ENCODE results near the gene CRACDL. TPM values are rescaled to one million over a fixed set of nuclear protein-coding genes. Genes with fewer than 3 reads are reported as not detected.
A peak's percentile ranks its signal among the peaks of the same experiment; 100 is the strongest.

CRACDL gene
- total RNA-seq, 2 donors from 2014 or later = 0.19 to 0.79 TPM

DNA sequence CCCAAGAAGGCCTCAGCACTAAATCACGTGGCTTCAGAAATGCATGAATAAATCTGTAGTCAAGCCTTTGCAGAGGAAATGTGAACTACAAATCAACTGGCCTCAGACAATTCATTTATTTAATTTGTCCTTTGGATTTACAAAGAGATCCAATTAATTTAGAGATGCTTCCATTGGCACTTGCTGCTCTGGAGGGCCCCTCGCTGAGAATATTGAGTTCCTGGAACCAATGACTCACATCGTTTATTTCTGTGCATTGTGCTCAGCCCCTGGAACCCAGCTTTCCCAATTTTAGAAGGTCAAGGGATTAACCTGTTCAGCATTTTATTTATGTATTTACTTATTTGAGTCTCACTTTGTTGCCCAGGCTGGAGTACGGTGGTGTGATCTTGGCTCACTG, 157.9 kb downstream of the CRACDL start:
- peaks cover 5 to 12% of the 10 kb centered on the region in 2 donors for H3K36me3 Mint-ChIP-seq (ENCODE audit: insufficient read depth in 2 of 2)
- no peaks in the 10 kb centered on the region for H3K27me3 Mint-ChIP-seq (ENCODE audit: low read depth)
- DNase-seq (no peak), ATAC-seq (replicated peaks in 1 of 2) (no peak)
- no peak overlapping the region for H3K4me3 Mint-ChIP-seq
- peaks cover 17% of the 10 kb centered on the region for H3K4me1 Mint-ChIP-seq (ENCODE audit: low read depth)
- no peak overlapping the region for H3K27ac Mint-ChIP-seq
- H3K9me3 Mint-ChIP-seq = peaks cover 2 to 8% of the 10 kb centered on the region in 2 donors

DNA sequence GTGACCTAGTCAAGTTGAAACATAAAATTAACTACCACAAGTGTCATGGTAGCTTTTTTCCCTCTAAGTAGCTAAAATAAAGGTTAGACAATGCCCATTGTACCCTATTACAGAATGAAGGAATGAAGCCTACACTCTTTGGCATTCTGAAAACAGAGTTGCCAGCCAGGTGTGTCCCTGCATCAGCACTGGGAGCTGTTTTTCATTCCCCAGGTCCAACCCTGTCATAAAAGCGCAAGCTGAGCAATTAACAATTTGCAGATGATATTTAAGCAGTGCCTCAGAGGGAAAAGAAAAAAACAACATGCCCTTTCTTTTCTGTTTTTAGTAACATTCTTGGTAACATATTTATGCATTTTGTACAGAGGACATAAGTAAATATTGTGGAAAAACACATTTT, 158.3 kb downstream of the CRACDL start:
- ATAC-seq (replicated peaks in 1 of 2) = no peak
- Mint-ChIP-seq H3K36me3 (ENCODE audit: insufficient read depth in 2 of 2) (peaks cover 5 to 12% of the 10 kb centered on the region in 2 donors), H3K4me3 (no peak overlapping the region), H3K27ac (no peak overlapping the region), H3K4me1 (ENCODE audit: low read depth) (peaks cover 21% of the 10 kb centered on the region), H3K9me3 (peaks cover 2 to 8% of the 10 kb centered on the region in 2 donors), H3K27me3 (ENCODE audit: low read depth) (no peaks in the 10 kb centered on the region)
- DNase-seq = no peak

DNA sequence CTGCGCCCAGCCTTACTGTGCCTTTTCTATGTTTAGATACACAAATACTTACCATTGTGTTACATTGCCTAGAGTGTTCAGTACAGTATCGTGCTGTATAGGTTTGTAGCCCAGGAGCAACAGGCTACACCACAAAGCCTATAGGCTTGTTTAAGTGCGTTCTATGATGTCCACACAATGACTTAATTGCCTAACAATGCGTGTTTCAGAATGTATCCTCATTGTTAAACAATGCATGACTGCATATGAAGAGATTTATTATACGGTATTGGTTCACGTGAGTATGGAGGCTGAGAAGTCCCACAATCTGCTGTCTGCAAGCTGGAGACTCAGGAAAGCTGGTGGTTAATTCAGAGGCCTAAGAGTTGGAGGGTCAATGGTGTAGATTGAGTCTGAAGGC, 158.9 kb downstream of the CRACDL start:
- Mint-ChIP-seq H3K27me3 (ENCODE audit: low read depth) (no peaks in the 10 kb centered on the region), H3K9me3 (peaks cover under 1 to 4% of the 10 kb centered on the region in 2 donors), H3K4me1 (ENCODE audit: low read depth) (peaks cover 27% of the 10 kb centered on the region), H3K27ac (no peak overlapping the region), H3K36me3 (ENCODE audit: insufficient read depth in 2 of 2) (peaks cover 2 to 8% of the 10 kb centered on the region in 2 donors), H3K4me3 (no peak overlapping the region)
- DNase-seq (no peak), ATAC-seq (replicated peaks in 1 of 2) (no peak)

DNA sequence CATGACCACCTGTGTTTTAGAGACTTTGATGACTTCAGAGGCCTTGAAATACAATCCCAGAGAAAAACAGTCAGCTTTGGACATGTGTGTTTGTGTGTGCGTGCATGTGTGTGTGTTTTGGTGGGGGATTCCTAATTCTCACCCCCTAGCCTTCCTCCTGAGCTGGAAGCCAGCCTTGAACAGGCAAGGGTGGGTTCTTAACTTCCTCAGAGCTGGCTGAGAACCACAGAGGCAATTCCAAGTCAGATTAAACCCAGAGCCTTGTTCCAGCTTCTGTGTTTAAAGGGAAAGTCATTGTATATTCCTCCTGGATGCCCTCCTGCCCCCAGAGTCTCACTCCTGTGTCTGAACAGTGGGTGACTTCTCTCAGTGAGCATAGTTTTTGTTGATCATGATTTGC, 159.9 kb downstream of the CRACDL start:
- DNase-seq = no peak

DNA sequence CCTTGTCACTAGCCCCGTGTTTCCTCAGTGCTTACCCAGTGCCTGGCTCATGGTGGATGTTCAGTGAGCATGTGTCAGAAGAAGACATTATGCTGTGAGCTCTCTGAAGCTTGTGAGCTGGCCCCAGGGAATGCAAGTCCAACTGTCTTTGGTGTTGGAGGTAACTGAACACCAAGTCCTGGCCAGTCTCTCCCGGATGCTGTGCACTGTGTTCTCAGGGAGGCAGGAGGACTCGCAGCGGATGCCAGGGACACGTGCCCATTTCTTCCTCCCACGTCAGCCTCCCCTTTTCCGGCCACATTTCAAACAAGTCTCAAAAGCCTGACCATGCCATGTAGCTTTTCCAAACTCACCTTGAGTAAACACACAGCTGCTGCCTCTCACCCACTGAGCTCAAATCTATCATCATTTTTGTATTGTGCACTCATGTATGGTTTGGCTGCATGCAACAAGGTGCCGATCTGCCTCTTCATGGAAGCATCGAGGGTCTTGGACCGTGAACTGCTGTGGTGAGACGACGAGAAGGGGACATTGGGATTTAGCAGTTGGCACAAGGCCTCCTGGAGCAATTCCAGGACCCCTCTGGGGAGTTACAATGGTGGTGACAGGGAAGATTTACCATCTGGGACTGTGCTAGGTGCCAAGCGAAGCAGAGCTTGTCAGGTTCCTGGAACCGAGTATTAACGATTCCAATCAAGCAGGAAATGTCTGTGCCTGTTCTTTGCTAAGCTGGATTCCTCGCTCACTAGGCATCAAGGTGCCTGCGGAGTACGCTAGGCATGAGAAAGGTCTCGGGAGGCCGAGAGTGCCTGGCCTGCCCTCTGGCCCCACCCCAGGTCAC, 160.7 kb downstream of the CRACDL start:
- no peak overlapping the region for H3K4me3 Mint-ChIP-seq
- no peak overlapping the region for H3K27ac Mint-ChIP-seq
- peaks cover 1 to 6% of the 10 kb centered on the region in 2 donors for H3K36me3 Mint-ChIP-seq (ENCODE audit: insufficient read depth in 2 of 2)
- H3K9me3 Mint-ChIP-seq = no peaks in the 10 kb centered on the region
- H3K4me1 Mint-ChIP-seq (ENCODE audit: low read depth) = peaks cover 44% of the 10 kb centered on the region
- ATAC-seq (replicated peaks in 1 of 2) (no peak), DNase-seq (no peak)
- H3K27me3 Mint-ChIP-seq (ENCODE audit: low read depth) = no peaks in the 10 kb centered on the region

More for the DNA sequence above, 159.9 kb downstream of the CRACDL start:
- no peak overlapping the region for H3K4me3 Mint-ChIP-seq
- no peak overlapping the region for H3K27ac Mint-ChIP-seq
- H3K27me3 Mint-ChIP-seq (ENCODE audit: low read depth) = no peaks in the 10 kb centered on the region
- no peaks in the 10 kb centered on the region for H3K9me3 Mint-ChIP-seq
- peaks cover 37% of the 10 kb centered on the region for H3K4me1 Mint-ChIP-seq (ENCODE audit: low read depth)
- no peak for ATAC-seq (replicated peaks in 1 of 2)
- peaks cover under 1 to 4% of the 10 kb centered on the region in 2 donors for H3K36me3 Mint-ChIP-seq (ENCODE audit: insufficient read depth in 2 of 2)

DNA sequence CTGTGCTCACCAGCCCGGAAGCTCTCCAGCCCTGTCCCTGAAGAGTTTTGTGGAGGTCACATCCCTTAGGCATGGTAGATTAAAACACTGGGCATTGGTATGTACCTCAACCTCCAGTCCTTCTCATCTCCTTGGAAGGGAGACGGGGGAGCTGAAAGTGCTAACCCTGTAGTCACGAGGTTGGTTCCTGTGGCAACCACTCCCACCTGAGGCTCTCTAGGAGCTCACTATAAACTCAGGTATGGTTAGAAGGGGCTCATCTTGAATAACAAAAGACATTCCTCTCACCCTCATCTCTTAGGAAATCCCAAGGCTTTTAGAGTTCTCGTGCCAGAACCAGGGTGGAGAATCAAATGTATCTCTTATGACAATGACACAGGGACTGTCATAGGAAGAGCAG, 162.1 kb downstream of the CRACDL start:
- DNase-seq (no peak), ATAC-seq (replicated peaks in 1 of 2) (no peak)
- Mint-ChIP-seq H3K36me3 (ENCODE audit: insufficient read depth in 2 of 2) (peaks cover 1 to 6% of the 10 kb centered on the region in 2 donors), H3K4me3 (no peak overlapping the region), H3K9me3 (no peaks in the 10 kb centered on the region), H3K27me3 (ENCODE audit: low read depth) (no peaks in the 10 kb centered on the region), H3K27ac (no peak overlapping the region), H3K4me1 (ENCODE audit: low read depth) (peaks cover 59% of the 10 kb centered on the region)

DNA sequence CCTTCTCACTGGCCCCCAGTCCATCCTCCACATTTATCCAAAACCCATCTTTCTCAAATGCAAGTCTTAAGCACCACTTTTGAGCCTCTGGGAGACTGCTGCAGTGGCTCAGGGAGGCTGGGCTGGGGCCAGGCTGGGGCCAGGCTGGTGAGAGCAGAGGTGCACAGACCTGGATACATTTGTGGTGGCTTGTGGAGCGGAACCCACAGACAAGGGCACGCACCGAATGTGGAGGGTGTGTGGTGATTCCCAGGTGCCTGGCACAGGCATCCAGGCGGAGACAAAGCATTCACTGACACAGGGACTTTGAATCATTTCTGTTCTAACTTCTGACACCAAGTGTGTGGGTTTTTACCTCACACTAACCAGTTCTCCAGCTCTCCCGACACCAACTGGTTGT, 162.9 kb downstream of the CRACDL start:
- Mint-ChIP-seq H3K27ac (peak overlapping the region; percentile 5), H3K4me1 (ENCODE audit: low read depth) (peaks cover 66% of the 10 kb centered on the region), H3K27me3 (ENCODE audit: low read depth) (no peaks in the 10 kb centered on the region), H3K4me3 (peak overlapping the region; percentile 83 to 95), H3K9me3 (no peaks in the 10 kb centered on the region), H3K36me3 (ENCODE audit: insufficient read depth in 2 of 2) (peaks cover 1 to 6% of the 10 kb centered on the region in 2 donors)
- no peak for ATAC-seq (replicated peaks in 1 of 2)
- DNase-seq = no peak

DNA sequence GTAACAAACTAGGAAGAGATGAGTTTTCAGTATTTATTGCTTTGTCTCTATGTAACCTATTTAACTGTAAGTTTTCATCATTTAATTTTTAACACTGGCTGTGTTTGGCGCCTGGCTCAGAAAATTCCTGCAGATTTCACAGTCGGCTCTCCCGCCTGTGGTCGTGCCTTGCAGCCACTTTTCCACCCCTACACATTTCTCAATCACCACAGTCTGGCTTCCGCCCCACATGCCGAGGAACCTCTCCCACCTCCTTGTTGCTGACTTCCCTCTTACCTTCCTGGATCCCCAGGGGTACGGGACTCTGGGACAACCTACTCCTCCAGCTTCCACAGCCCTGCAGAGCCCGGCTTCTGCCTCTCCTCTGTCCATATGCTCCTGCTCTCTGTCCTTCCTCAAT, 163.5 kb downstream of the CRACDL start:
- peak overlapping the region; percentile 83 to 95 for H3K4me3 Mint-ChIP-seq
- no peaks in the 10 kb centered on the region for H3K27me3 Mint-ChIP-seq (ENCODE audit: low read depth)
- peaks cover 1 to 6% of the 10 kb centered on the region in 2 donors for H3K36me3 Mint-ChIP-seq (ENCODE audit: insufficient read depth in 2 of 2)
- peaks cover 73% of the 10 kb centered on the region for H3K4me1 Mint-ChIP-seq (ENCODE audit: low read depth)
- H3K9me3 Mint-ChIP-seq = no peaks in the 10 kb centered on the region
- no peak for DNase-seq
- ATAC-seq (replicated peaks in 1 of 2) = no peak
- H3K27ac Mint-ChIP-seq = peak overlapping the region; percentile 87

DNA sequence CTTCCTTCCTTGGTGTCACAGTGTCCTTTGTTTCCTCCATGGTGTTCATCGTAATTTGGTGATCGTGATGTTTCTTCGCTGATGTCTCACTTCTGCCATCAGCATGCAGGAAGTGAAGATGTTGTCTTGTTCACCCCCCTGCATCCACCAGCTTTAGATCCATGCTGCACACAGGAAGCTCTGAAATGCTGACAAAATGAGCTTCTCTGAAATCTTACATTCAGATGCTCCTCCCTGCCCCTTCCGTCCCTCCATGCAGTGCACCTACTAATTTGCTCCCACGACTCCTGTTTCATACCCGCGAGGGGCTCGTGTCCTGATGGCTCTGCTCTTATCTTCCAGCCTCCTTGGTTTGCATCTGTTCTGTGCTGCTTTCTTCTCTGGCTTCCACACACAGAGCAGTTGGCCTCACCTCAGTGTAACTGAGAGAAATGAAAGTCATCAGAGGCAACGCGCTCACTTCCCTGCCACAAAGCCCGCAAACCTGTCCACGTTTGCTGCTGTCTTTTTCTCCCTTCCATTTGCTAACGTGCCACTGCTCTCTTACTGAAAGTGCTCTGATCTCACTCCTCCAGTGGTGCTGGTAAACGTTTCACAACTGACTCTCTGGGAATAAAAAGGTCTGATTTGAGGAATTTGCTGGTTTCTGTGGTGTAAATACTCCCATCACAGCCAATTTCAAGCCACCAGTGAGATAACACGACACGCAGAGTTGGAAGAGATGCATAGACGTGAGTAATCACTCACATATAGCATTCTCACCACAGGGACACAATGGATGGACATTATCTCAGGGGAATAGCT, 164.1 kb downstream of the CRACDL start:
- H3K9me3 Mint-ChIP-seq = no peaks in the 10 kb centered on the region
- H3K4me3 Mint-ChIP-seq = peak overlapping the region; percentile 83 to 95
- H3K4me1 Mint-ChIP-seq (ENCODE audit: low read depth) = peaks cover 79% of the 10 kb centered on the region
- no peaks in the 10 kb centered on the region for H3K27me3 Mint-ChIP-seq (ENCODE audit: low read depth)
- DNase-seq (peak; percentile 63 to 70), ATAC-seq (replicated peaks in 1 of 2) (peak; percentile 64 to 71)
- peak overlapping the region; percentile 87 for H3K27ac Mint-ChIP-seq
- H3K36me3 Mint-ChIP-seq (ENCODE audit: insufficient read depth in 2 of 2) = peaks cover 1 to 6% of the 10 kb centered on the region in 2 donors

DNA sequence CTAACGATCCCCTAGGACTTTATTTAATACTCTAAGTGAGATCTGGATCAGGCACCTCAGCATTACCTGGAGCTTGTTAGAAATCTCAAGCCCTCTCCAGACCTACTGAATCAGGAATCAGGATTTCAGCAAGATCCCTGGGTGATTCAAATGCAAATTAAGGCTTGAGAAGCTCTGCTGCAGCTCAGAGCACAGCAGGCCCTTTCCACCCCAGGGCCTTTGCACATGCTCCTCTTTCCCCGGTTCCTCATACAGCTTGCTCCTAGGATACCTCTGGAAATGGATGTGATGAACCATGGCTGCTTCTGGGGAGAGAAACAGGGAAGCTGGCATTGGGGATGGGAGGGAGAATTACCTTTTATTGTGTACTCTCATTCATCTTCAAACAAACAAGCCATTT, 164.8 kb downstream of the CRACDL start:
- ATAC-seq (replicated peaks in 1 of 2) (no peak), DNase-seq (no peak)
- peak overlapping the region; percentile 83 to 95 for H3K4me3 Mint-ChIP-seq
- H3K36me3 Mint-ChIP-seq (ENCODE audit: insufficient read depth in 2 of 2) = peaks cover 1 to 6% of the 10 kb centered on the region in 2 donors
- peak overlapping the region; percentile 87 for H3K27ac Mint-ChIP-seq
- H3K9me3 Mint-ChIP-seq = no peaks in the 10 kb centered on the region
- no peaks in the 10 kb centered on the region for H3K27me3 Mint-ChIP-seq (ENCODE audit: low read depth)
- peaks cover 85% of the 10 kb centered on the region for H3K4me1 Mint-ChIP-seq (ENCODE audit: low read depth)

DNA sequence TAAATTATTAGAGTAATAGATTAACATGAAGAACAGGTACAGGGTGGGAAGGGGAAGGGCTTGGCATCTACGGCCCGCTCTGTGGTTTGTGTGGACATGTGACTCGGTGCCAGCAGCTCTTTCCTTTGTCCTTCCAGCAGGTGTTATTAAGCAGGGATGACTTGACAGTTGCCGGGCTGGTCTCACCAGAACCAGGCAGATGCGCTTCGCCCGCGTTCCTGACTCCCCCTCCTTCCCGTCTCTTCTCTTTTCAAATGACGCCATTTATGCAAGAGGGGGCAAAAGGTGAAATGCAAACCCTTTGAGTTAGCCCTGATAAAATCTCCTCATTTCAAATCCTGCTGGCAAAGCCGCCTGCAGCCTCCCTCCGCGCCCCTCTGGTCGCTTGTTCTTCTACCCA, 166.2 kb downstream of the CRACDL start:
- Mint-ChIP-seq H3K36me3 (ENCODE audit: insufficient read depth in 2 of 2) (peaks cover 1 to 6% of the 10 kb centered on the region in 2 donors), H3K4me3 (peak overlapping the region; percentile 83 to 95), H3K27me3 (ENCODE audit: low read depth) (no peaks in the 10 kb centered on the region), H3K4me1 (ENCODE audit: low read depth) (peaks cover 88% of the 10 kb centered on the region), H3K9me3 (no peaks in the 10 kb centered on the region), H3K27ac (peak overlapping the region; percentile 81)
- ATAC-seq (replicated peaks in 1 of 2) (no peak), DNase-seq (no peak)

DNA sequence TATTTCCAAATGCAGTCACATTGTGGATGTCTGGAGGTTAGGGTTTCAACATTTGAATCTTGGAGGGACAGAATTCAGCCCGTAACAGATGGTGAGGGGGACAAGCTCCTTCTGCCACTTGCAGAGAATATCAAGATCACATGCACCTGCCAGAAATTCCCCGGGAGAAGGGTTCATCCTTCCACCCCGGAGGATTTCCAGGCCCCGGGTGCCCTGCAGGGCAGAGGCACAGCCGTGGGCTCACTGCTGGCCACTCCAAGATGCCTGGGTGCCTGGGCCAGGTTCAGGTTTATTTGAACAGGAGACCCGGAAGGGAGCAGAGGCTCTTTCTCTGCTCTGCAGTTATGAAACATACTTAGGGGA, 166.9 kb downstream of the CRACDL start:
- ATAC-seq (replicated peaks in 1 of 2) (no peak), DNase-seq (no peak)
- H3K9me3 Mint-ChIP-seq = no peaks in the 10 kb centered on the region
- peak overlapping the region; percentile 72 to 73 for H3K4me3 Mint-ChIP-seq
- peak overlapping the region; percentile 68 for H3K27ac Mint-ChIP-seq
- peaks cover 85% of the 10 kb centered on the region for H3K4me1 Mint-ChIP-seq (ENCODE audit: low read depth)
- H3K27me3 Mint-ChIP-seq (ENCODE audit: low read depth) = no peaks in the 10 kb centered on the region
- H3K36me3 Mint-ChIP-seq (ENCODE audit: insufficient read depth in 2 of 2) = peaks cover 1 to 6% of the 10 kb centered on the region in 2 donors

DNA sequence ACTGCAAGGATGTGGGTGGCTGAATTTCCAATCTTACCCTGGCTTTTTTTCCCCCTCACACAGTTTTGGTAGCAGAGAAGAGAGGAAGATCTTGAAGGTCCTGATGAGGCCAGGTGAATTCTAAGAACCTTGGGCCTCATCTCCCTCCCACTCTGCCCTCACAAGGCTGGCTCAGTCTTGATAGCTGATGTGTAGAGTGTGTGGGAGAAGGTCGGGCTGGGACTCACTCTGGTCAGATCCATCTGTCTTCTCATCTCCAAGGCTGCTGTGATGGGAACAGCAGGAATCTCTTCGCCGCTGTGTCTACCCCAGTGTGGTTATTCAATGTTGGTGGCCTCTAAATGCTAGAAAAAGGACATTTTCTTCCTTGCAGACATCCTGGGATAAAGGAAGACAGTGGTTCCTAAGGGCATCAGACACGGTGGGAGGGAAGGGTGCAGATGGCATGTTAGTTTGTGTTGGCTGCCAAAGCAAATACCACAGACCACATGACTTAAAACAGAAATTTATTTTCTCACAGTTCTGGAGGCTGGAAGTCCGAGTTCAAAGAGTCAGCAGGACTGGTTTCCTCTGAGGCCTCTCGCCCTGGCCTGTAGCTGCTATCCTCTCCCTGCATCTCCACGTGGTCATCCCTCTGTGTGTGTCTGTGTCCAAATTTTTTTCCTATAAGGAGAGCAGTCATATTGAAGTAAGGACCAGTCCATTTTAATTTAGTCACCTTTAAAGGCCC, 167.5 kb downstream of the CRACDL start:
- Mint-ChIP-seq H3K9me3 (no peaks in the 10 kb centered on the region), H3K27ac (peak overlapping the region; percentile 68), H3K36me3 (ENCODE audit: insufficient read depth in 2 of 2) (peaks cover 1 to 6% of the 10 kb centered on the region in 2 donors), H3K27me3 (ENCODE audit: low read depth) (no peaks in the 10 kb centered on the region), H3K4me3 (peak overlapping the region; percentile 72 to 73), H3K4me1 (ENCODE audit: low read depth) (peaks cover 83% of the 10 kb centered on the region)
- ATAC-seq (replicated peaks in 1 of 2) (peak; percentile 43), DNase-seq (peak in 1 of 2 donors; percentile 28)

All from activated T-cell treated with anti-CD3 and anti-CD28 coated beads, Interleukin-2, amount 50 U/mL, for 72 hours (primary cell).